ENCODE measurements around the gene AJAP1. TPM values are rescaled to one million over a fixed set of nuclear protein-coding genes. Genes with fewer than 3 reads are reported as not detected.

Gene AJAP1
- total RNA-seq, 4 donors from 2014 or later = under 0.01 to 0.21 (median 0.10) TPM

DNA sequence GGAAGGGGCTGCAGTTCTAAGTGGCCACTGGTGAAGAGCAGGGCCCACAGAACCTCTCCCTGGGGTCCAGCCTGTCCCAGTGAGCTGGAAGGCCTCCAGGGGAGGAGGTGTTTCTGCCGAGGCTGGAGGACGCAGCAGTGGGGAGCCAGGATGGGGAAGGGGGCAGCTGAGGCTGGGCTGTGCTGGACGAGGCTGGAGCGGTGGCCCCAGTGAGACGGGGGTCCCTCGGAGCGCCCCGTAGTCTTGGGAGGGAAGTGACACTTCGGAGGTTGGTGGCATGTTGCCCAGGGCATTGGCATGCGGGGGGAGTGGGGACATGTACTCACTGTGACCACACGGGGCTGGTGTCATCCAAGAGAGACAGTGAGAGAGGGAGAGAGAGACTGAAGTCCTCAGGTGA lies 33.5 kb downstream of the AJAP1 start:
- H3K4me1 ChIP-seq = no peaks in the 10 kb centered on the region
- H3K36me3 ChIP-seq = no peaks in the 10 kb centered on the region
- H3K27me3 ChIP-seq = no peaks in the 10 kb centered on the region
- no peaks in the 10 kb centered on the region for H3K9me3 ChIP-seq
- H3K27ac ChIP-seq = no peak overlapping the region
- H3K4me3 ChIP-seq = no peak overlapping the region
- TF ChIP-seq EP300 (IDR thresholded peaks at IDR 0.05) = no peak
- TF ChIP-seq, protein P1, sequence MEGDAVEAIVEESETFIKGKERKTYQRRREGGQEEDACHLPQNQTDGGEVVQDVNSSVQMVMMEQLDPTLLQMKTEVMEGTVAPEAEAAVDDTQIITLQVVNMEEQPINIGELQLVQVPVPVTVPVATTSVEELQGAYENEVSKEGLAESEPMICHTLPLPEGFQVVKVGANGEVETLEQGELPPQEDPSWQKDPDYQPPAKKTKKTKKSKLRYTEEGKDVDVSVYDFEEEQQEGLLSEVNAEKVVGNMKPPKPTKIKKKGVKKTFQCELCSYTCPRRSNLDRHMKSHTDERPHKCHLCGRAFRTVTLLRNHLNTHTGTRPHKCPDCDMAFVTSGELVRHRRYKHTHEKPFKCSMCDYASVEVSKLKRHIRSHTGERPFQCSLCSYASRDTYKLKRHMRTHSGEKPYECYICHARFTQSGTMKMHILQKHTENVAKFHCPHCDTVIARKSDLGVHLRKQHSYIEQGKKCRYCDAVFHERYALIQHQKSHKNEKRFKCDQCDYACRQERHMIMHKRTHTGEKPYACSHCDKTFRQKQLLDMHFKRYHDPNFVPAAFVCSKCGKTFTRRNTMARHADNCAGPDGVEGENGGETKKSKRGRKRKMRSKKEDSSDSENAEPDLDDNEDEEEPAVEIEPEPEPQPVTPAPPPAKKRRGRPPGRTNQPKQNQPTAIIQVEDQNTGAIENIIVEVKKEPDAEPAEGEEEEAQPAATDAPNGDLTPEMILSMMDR (IDR thresholded peaks at IDR 0.05) = no peak
- TF ChIP-seq POLR2A (IDR thresholded peaks at IDR 0.05) = no peak
- DNase-seq (ENCODE audit: low spot score in 2 of 2) = no peak
- 85 to 88% methylated on average over 11 of the region's 11 CpGs for WGBS, 2 donors

DNA sequence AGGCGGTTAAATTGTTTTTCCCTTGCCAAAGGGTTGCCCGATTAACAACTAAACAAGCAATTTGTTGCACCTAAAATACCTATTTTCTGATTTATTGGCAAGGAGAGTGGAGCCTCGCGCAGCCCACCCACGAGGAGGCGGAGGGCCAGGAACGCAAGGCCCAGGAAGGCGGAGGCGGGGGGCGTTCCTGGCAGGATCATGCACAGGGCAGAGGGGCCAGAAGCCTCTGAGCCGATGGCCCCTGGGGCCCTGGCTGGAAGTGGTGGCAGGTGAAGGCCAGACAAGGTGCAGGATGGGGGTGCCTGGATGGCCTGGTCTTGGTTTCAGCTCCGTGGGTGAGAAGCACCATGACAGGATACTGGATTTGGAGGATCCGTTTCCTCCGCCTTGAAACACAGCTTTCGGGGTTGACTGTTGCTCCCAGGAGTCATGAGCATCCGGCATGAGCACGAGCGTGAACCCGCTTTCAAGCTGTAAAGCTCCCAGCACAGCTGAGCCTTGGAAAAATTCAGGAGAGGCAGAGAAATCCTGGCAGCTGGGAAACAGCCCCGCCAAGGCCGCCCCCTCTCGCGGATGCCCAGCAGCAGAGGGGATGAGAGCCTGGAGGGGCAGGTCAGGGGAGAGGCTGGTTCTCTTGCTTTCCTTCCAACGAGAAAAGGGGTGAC lies 35.0 kb downstream of the AJAP1 start:
- Histone ChIP-seq H3K4me3 (no peak overlapping the region), H3K36me3 (no peaks in the 10 kb centered on the region), H3K27ac (no peak overlapping the region), H3K4me1 (no peaks in the 10 kb centered on the region), H3K9me3 (no peaks in the 10 kb centered on the region), H3K27me3 (no peaks in the 10 kb centered on the region)
- DNase-seq (ENCODE audit: low spot score in 2 of 2) = no peak
- WGBS, 2 donors = 66 to 67% methylated on average over 23 to 24 of the region's 24 CpGs
- TF ChIP-seq EP300 (IDR thresholded peaks at IDR 0.05) = no peak

DNA sequence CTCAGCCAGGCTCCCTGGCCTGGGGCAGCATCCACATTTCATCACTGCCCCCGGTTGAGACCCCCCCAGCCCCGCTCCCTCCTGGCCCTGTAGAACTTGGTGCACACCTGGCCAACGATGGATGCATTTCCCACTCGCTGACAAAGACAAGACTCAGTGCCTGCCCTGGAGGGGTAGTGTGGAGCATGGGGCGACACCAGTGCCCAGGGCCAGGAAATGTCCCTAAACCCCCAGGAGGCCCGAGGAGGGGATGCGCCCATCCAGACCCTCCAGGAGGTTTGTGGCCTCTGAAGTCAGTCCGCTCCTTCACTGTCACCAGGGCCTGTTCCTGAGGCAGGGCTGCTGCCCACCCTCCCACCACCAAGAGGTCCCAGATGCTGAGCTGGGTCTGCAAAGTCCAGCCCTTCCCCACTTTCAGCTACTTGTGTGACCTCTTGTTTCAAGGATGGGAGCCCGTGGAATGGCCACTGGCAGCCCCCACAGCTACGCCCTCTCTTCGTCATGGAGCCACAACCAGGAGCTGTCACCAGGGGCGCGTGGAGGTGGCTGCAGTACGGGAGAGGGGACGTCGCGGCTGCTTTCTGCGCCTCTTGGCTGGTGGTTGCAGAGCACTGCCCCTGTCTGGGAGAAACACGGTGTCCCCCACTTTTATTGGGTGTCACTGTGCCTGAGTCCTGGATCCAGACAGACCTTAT lies 35.7 kb downstream of the AJAP1 start:
- WGBS, 2 donors = 85 to 93% methylated on average over 12 to 19 of the region's 19 CpGs
- H3K4me3 ChIP-seq = no peak overlapping the region
- H3K27me3 ChIP-seq = no peaks in the 10 kb centered on the region
- TF ChIP-seq POLR2A (IDR thresholded peaks at IDR 0.05) (no peak), EP300 (IDR thresholded peaks at IDR 0.05) (no peak)
- TF ChIP-seq, protein P1 (IDR thresholded peaks at IDR 0.05) = no peak
- peaks cover 0 to under 1% (median 0%) of the 10 kb centered on the region in 4 donors for H3K9me3 ChIP-seq
- no peaks in the 10 kb centered on the region for H3K36me3 ChIP-seq
- no peak for DNase-seq (ENCODE audit: low spot score in 2 of 2)
- no peak overlapping the region for H3K27ac ChIP-seq
- H3K4me1 ChIP-seq = no peaks in the 10 kb centered on the region

DNA sequence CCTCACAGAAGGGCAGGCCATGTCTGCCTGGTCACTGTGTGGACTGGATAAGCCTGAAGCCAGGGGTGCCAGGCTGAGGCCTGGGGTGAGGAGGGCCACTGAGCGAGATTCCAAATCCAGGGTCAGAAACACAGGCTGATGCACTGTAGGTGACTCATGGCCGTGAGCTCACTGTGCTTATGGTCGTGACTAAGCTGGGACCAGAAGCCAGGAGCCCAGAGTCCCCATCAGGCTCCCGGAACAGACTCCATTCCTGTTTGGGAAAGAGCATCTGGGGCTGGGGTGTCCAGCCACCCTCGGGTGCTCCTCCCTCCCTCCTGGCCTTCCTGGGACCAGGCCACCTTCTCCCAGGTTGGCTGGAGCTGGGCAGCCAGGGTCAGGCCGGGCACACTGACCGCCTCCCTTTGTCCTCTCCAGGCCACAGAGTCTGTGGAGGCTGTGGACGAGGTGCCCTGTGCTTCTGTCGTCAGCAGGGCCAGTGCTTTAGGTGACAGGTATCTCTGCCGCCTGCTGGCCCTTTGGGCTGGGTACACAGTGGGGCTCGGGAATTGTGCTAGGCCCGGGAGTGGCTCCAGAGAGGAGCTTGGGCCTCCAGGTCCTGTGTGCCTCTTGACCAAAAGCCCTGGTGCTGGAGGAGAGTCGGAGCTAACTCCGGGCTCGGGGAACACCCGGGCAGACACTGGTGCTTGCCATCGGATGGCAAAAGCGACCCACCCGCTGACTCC lies 36.7 kb downstream of the AJAP1 start:
- Histone ChIP-seq H3K27ac (no peak overlapping the region), H3K27me3 (no peaks in the 10 kb centered on the region), H3K4me3 (no peak overlapping the region), H3K9me3 (peaks cover 0 to 5% (median 0%) of the 10 kb centered on the region in 4 donors), H3K36me3 (no peaks in the 10 kb centered on the region), H3K4me1 (no peaks in the 10 kb centered on the region)
- no peak for DNase-seq (ENCODE audit: low spot score in 2 of 2)
- TF ChIP-seq, protein P1 (IDR thresholded peaks at IDR 0.05) = no peak
- TF ChIP-seq POLR2A (IDR thresholded peaks at IDR 0.05) = no peak
- no peak for TF ChIP-seq EP300 (IDR thresholded peaks at IDR 0.05)
- 85 to 88% methylated on average over 17 to 18 of the region's 19 CpGs for WGBS, 2 donors

DNA sequence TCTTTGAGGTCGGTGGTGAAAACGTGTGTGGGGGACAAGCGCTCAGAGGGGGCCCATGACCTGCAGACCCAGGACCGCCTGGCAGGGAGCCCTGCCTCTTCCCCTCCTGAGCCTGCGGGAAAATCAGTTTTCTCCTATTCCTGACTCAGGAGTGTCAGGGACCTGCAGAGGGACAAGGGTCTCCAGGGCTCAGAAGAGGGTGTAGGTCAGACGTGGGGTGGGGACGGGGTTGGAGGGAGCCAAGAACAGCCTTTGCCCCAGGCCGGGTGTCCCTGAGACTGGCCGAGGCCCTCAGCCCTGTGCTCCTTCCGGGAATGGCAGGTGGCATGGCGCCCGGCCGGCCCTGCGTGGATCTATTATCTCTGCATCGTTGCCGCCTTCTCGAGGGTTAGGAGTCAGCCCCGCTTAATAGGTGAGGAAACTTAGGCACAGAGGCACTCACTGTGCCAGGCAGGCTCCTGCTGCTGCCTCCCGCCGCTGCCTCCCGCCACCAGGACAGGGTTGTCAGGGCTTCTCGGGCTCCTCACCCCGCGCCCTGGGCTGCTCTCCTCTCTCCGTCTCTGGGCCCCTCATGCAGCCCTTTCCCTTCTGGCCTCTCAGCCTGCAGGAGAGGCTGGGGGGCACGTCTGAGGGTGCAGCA lies 37.5 kb downstream of the AJAP1 start:
- Histone ChIP-seq H3K27ac (no peak overlapping the region), H3K9me3 (peaks cover 0 to 5% (median 0%) of the 10 kb centered on the region in 4 donors), H3K27me3 (no peaks in the 10 kb centered on the region), H3K4me3 (no peak overlapping the region), H3K4me1 (no peaks in the 10 kb centered on the region), H3K36me3 (no peaks in the 10 kb centered on the region)
- 81 to 85% methylated on average over 25 to 26 of the region's 26 CpGs for WGBS, 2 donors
- DNase-seq (ENCODE audit: low spot score in 2 of 2) = no peak
- TF ChIP-seq POLR2A (IDR thresholded peaks at IDR 0.05) (no peak), EP300 (IDR thresholded peaks at IDR 0.05) (no peak)
- TF ChIP-seq, protein P1 (IDR thresholded peaks at IDR 0.05) = no peak
